ENCODE measurements around the gene CD81.

Gene CD81

DNA sequence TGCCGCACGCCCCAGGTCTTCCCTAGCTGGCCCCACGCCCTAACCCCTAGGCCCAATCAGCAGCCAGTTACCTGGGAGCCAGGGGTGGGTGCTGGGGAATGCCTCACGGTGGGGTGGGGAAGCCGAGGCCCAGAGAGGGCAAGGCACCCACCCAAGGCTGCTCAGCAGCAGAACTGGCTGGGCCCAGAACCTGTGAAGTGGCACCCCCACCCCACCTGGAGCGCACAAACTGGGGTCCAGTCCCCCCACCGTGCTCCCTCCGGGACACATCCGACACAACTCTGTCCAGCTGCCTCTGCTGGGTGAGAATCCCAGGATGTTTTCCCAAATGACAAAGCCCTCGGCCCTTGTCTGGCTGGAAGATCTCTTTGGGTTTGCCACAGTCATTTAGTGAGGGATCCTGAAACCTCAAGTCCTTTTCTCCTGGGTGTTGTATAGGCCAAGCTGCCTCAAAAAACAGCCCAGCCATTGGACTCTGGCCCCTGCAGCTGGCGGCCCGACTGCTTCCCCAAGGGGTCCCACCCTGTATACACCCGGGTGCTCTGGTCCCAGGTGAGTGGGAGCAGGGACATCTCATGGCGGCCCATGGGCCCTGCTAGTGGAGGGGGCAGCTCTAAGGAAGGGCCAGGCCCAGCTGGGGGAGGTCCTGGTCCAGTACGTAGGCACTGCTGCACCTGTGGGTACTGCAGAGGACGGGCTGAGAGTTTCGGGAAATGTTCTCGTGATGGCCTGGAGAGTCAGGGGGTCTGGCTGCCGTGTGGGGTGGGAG, 44.3 kb downstream of the CD81 start:
- no peak for DNase-seq (ENCODE audit: low spot score)

DNA sequence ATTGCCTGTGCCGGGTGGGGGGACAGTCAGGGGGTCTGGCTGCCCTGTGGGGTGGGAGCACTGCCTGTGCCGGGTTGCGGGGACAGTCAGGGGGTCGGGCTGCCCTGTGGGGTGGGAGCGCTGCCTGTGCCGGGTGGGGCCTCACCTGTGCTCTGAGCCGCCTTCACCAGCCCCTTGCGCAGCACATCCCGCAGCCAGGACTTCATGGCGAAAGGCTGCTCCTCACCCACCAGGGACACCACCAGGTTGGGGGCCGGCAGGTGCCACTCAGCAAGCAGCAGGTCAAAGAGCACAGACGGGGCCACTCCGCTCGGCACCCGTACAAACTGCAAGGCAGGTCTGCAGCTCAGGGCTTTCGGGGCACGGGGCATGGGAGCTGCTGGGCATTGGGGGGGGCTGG, 44.9 kb downstream of the CD81 start:
- no peak for DNase-seq (ENCODE audit: low spot score)

DNA sequence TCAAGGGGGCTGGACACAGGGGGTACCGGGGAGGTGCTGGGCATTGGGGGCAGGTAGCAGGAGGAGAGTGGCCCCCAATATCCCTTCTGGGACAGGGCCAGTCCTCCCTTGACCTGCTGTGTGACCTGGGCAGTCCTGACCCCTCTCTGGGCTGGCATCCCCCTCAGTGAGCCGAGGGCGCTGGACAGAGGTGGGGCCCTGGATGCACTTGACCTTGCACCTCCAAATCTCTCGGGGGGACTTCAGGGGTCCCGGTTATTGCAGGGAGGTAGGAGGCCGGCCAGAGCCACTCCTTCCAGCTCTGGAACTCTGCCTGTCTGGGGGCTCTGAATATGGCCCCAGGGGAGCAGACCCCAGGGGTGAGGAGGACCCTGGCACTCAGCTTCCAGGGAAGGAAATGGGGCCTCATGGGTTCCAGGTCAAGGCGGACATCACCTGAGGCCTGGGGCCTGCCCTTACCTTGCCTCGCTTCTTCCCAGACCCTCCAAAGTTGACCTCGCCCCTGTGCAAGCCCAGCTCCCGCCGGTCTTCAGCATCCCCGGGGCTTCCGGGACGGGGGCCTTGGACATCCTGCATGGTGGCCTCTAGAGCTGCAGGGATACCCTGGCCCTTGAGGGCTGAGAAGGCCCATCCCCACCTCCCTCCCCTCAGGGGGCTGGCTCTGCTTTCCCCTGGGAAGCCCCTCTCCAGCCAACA, 45.5 kb downstream of the CD81 start:
- no peak for DNase-seq (ENCODE audit: low spot score)

DNA sequence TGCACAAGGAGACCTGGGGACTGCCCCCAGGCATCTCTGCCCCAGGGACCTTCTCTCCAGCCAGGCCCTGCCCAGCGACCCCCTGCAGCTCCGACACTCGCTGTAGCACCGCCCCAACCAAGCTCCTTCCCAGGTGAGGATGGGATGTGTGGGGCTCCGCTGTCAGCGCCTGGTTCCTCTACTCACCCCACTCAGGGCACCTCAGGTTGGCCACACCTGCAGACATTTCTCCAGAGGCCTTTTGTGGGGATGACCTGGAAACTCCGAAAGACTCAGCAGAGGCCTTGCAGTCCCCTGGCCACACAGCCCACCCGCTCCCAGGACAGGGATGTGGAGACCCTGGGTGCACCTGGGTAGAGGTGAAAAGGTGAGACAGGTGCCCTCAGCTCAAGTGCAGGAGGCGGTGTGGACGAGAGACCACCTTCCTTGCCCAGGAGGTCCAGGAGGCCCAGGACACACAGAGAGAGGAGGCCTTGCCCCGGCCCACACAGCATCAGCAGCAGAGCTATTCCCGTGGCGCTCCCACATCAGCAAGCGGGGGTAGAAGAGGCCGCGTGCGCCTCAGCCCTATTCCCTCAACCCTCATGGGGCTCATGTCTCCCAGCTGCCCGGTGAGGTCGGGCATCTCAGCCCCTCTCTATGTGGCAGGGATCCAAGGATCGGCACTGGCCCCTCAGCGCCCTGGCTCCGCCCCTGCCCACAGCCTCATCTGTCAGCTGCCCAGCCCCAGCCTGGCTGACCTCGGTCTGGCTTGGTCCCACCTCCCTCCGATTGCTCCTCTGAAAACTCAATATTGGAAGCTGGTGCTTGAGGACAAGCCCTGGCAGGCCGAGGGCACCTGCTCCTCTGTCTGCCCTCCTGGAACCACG, 46.3 kb downstream of the CD81 start:
- no peak for DNase-seq (ENCODE audit: low spot score)

DNA sequence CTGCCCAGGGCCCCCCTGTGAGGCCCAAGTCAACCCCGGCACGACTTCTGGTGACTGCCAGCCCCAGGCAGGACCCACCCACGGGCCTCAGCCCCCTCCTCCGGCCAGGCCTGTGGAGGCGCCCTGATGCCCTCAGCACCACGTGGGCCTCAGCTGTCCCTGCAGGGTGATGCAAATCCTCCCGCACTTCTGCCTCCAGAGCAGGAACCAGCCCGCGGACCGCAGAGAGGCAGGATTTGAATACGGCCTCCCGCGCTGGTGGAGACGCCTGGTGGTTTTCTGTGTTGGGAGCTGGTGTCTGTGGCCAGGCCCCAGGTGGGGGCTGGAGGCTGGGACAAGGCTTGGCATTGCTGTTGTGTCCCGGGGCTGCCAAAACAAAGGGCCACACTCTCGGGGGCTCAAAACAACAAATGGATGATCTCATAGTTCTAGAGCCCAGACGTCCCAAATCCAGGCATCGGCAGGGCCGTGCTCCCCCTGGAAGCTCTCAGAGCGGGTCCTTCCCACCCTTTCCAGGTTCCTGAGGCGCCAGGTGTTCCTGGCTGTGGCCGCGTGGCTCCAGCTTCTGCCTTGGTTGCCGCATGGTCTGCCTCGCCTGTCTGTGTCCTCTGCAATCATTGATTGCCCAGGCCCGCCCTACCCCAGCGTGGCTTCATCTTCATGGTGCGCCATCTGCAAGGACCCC, 47.8 kb downstream of the CD81 start:
- no peak for DNase-seq (ENCODE audit: low spot score)

DNA sequence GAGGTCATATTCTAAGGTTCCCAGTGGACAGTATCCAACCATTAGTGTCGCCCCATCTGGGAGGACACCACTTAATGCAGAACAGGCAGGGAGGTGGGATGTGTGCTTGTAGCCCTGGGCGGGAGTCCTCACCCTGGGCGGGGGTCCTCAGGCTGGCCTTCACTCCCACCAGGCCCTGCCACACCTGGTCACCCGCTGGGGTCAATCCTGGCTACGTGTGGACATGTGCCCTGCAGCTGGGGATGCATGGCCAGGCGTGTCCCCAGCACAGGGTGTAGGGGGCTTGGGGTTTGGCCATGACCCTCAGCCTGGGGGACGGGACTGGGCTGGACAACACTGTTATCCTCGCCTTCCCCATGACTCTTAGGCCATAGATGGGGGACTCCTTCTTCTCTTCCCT, 48.4 kb downstream of the CD81 start:
- DNase-seq (ENCODE audit: low spot score) = no peak

DNA sequence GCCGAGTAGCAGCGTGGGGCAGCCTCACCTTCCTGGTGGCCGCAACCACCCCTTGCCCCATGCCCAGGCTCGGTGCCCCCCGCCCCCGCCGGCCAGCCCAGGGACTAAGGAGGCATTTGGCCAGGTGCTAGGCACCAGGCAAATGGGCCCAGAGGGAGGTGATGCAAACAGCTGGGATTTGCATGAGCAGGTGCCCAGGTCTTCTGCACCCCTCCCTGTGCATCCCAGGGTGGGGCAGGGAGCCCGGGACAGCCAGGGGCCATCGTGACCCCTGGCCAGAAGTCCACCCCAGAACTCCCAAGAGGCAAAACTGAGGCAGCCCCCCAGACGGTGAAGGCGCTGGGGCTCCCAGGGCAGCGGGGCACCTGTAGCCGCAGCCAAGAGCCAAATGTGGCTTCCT, 49.1 kb downstream of the CD81 start:
- no peak for DNase-seq (ENCODE audit: low spot score)

DNA sequence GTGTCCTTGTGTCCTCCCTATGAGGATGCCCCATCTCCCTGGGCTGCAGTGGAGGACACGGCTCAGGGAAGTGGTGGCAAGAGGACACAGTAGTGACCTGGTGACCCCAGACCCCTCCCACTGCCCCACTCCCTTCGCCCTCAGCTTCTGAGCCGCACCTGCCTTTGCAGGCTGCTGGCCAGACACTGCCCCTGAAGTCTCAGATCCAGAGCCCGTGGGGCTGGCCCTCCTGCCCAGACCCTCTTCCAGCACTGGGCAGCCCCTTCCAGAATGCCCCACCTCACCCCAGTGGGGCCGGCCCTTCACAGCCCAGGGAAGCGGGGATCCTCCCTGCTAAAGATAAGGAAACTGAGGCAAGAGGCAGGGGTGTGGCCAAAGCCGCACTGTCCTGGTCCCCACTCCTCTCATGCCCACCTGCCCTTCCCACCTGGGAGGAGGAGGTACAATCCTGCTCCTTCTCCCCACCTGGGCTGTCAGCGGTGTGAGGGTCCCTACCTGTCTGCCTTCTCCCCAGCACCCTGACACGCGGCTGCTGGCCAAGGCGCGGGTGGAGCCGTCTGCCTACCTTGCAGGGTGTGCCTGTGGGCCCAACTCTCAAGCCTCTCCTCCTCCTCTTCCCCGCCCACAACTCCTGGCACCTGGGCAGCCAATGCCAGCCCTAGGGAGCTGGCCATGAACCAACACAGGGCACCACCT, 49.9 kb downstream of the CD81 start:
- no peak for DNase-seq (ENCODE audit: low spot score)

DNA sequence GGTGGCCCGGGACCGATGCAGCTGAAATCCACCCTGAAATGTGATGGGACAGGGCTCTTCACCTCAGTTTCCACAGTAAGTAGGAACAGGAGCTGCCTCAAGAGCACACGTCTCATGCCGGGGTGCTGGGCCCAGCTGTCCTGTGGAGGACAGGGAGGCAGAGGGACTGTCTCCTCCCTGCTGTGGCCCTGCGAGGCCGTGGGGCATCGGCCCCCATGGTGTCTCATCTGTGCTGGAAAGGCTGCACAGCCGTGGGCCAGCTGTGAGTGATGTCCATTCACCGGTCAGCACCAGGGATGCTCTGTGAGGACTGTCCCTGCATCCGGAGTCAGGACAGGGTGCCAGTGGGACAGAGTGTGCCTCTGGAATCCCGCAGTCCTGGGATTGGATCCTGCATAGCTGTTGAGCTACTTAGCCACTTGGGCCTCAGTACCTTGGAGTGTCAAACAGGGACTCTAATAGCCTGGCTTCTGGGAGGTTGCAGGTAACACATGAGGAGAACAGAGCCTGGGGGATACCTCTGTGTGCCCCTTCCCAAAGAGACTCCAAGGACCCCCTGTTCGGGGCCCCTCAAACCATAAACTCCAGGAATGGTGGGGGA, 50.7 kb downstream of the CD81 start:
- no peak for DNase-seq (ENCODE audit: low spot score)

DNA sequence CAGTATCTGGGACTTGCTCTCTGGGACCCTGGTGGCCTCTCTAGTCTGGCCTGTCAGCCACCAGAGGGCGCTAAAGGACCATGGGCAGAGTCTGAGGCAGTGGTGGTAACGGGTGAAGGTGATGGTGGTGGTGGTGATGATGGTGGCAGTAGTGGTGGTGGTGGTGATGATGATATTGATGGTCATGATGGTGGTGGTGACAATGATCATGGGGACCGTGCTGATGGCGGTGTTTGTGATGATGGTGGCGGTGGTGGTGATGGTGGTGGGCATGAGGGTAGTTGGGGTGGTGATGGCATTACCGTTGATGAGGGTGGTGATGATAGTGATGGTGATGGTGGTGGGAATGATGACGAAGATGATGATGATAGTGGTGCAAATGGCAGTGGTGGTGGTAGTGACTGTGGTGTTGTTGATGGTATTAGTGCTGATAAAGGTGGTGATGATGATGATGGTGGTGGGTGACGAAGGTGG, 51.2 kb downstream of the CD81 start:
- DNase-seq (ENCODE audit: low spot score) = peak; percentile 65

DNA sequence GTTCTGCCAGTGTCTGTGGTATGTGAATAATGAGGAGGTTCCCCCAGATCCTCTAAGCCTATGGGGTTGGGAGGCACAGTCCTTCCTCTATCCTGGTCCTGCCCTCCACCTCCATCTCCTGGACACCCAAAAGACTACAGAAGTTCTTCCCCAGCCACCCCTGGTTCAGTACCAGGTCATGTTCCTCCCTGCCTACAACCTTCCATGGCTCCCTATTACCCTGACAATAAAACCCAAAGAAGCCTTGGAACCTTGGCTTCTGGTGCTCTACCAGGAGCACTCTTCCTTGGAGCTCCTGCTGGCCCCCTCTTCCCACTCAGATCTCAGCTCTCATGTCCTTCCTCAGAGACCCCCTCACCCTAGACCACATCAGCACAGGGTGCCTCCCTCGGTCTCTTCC, 54.3 kb downstream of the CD81 start:
- DNase-seq (ENCODE audit: low spot score) = no peak

DNA sequence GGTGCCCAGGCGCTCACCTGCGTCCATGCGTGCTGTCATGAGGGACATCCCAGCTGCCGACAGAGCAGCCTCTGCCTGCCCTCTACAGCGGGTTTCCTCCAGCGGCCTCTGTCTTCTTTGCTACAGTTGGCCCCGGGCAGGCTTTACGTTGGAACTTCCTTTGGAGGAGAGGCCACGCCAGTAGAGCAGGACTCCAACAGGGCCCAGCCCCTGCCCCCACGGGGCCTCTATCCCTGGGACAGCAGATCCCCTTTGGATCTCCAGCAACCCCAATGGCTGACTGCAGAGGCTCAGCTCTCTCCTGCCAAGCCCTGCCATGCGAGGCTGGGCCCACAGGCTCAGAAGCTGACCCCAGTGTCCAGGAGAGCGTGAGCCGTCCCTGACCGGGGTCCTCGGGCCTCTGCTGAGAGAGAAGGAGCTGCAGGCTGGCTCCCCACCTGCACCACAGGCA, 55.1 kb downstream of the CD81 start:
- no peak for DNase-seq (ENCODE audit: low spot score)

DNA sequence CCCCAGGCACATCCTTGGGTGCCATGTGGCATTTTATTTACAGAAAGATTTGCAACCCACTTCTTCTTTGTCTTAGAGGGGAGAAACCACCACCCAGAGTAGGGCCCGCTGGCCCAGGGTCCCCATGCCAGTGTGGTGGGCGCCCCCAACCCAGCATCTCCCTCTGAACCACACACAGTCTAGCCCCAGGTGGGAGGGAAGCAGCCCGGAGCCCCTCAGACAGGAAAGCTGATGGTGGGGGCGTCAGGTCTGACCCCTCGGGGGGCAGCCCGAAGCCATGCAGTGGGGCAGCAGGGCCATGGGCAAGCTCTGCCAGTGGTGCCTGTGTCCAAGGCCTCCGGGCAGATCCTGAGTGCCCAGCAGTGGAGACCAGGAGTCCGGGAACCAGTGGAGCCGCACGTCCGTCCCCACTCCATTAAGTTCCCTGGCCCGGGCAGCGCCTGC, 55.5 kb downstream of the CD81 start:
- DNase-seq (ENCODE audit: low spot score) = no peak

DNA sequence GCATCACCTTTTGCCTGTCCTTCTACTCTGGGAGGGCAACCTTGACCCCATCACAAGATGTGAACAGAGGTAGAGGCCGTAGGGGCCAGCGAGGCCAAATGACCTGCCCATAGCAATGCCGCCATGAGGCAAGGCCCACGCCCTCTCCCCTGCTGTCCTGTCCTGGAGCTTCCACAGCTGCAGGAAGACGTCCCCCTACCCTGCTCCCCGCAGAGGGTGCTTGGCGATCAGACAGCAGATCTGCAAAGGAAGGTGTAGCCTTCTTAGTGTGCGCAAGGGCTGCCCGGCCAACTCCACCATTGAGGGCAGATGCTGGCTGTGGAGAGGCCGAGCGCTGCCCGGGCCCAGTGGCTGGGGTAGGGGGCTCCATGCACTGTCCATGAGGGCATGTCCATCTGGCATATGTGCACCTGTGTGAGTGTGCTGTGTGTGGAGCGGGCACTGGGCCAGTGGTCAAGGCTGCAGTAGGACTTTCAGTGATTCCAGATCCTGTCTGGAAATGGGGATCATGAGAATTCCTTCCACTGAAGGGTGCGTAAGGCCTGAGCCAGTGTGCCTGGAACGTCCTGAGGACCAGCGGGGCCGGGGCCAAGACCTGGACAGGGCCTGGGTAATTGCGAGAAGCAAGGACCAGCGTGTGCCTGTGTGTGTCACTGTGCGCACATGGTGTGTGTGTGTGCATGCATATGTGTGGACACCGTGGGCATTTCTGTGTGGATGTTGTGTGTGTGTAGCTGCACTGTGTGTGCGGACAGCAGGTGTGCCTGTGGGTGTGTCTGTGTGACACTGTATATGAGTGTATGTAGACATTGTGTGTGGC, 56.2 kb downstream of the CD81 start:
- DNase-seq (ENCODE audit: low spot score) = no peak

DNA sequence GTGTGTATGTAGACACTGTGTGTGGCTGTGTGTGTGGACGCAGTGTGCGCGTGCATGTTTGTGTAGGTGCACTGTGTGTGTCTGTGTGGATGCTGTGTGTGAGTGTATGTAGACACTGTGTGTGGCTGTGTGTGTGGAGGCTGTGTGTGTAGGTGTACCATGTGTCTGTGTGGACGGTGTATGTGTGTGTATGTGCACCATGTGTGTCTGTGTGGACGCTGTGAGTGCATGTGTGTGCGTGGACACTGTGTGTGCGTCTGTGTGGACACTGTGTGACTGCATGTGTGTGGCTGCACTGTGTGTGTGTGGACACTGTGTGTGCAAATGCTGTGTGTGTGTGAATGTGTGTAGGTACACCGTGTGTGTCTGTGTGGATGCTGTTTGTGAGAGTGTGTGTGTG, 56.9 kb downstream of the CD81 start:
- no peak for DNase-seq (ENCODE audit: low spot score)

DNA sequence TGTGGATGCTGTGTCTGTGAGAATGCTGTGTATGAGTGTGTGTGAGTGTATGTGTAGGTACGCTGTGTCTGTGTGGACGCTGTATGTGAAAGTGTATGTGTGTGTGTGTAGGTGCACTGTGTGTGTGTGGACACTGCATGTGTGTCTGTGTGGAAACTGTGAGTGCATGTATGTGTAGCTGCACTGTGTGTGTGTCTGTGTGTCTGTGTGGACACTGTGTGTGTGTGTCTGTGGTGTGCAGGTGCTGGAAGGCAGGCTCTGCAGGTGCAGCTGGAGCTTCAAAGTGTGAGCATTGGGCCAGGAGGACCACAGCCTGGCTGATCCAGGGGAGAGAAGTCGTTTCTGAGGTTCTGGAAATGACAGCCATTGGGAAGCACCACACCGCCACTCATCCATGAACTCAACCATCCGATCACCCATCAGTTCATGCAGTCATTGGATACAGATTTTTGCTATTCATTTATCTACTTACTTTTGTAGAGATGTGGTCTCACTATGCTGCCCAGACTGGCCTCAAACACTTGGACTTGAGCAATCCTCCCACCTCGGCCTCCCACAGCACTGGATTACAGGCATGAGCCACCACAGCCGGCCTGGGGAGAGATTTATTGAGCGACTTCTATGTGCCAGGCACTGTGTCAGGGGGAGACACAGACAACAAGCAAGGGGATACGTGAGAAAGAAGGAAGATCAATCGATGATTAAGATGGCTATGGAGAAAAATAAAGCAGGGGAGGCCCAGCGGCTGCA, 57.6 kb downstream of the CD81 start:
- DNase-seq (ENCODE audit: low spot score) = no peak

DNA sequence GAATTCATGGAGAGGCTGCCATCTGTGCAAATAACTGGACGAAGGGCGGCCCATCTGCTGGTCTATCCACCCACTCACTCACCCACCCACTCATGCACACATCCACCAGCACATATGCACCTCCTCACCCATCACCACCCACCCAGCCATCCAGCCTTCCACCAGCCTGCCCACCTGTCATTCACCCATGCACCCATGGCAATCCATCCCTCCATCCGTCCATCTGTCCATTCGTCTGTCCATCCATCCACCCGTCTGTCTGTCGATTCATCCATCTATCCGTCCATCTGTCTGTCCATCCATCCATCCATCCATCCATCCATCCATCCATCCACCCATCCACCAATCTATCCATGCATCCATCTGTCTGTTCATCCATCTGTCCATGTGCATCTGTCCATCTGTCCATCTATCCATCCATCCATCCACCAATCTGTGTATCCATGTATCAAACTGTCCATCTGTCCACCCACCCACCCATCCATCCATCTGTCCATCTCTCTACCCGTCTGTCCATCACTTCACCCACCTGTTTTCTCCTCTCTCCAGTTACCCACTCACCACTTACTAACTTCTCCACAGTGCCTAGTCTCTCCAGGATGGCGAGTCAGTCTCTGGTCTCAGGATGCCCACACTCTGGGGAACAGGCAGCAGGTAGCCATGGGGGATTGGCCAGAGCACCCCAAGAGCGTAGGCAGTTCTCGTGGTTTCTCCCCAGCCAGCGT, 58.3 kb downstream of the CD81 start:
- no peak for DNase-seq (ENCODE audit: low spot score)

DNA sequence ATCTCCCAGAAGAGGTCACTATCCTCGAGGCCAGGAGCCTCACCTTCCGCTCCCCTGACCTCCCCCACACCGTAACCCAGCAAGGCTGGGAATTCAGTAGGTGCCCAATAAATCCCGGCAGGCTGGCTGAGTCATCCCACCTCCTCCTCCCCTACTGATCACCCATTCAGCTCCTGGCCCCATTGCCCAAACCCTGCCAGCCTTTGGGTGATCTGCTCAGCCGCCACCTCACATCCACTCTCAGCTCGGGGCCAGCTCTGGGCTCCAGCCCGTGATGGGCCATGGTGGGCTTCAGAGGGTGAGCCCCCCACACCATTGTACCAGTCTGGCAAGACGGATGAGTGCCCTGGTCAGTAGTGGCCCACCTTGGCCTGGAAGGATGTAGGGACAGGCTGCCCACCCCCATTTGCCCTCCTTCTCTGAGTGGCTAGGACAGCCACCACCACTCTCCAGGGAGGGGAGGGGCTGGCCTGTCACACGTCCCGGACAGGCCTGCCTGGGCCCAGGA, 59.0 kb downstream of the CD81 start:
- no peak for DNase-seq (ENCODE audit: low spot score)

Data from hematopoietic multipotent progenitor cell treated with erythropoietin and hydrocortisone succinate and interleukin-3 and kit ligand, for 15 days (in vitro differentiated cells).